ENCODE results near the gene RAB5B. TPM values are rescaled to one million over a fixed set of nuclear protein-coding genes. Genes with fewer than 3 reads are reported as not detected.
A peak's percentile ranks its signal among the peaks of the same experiment; 100 is the strongest.

The RAB5B gene, protein sequence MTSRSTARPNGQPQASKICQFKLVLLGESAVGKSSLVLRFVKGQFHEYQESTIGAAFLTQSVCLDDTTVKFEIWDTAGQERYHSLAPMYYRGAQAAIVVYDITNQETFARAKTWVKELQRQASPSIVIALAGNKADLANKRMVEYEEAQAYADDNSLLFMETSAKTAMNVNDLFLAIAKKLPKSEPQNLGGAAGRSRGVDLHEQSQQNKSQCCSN
- total RNA-seq, result 100 to 1,000 TPM; 112 to 178 TPM

GRCh38 chr12:55973599-55974307 lies at the start of gene RAB5B:
Gene RAB5B (plus strand): TSS chr12:55974078. CDS start chr12:55986961, 12,883 bp downstream.
- no peaks in the 10 kb centered on the region for H3K9me3 ChIP-seq
- no peaks in the 10 kb centered on the region for H3K36me3 ChIP-seq
- peak within 1 kb of the TSS; percentile 97 for H3K27ac ChIP-seq
- peak within 1 kb of the TSS; percentile 95 to 99 for H3K9ac ChIP-seq (ENCODE audit: low read depth in 2 of 2, low read length in 2 of 2)
- intact Hi-C loops (cut with DNase I), result no loop called here
- peak; percentile 21 for TF ChIP-seq CTCF (IDR thresholded peaks at IDR 0.05)
- H3K4me3 ChIP-seq, result peak within 1 kb of the TSS; percentile 99
- H3K27me3 ChIP-seq, result no peaks in the 10 kb centered on the region
- H3K4me1 ChIP-seq, result peaks cover 24% of the 10 kb centered on the region
- DNase-seq, result peak; percentile 99

- no peak for DNase-seq
- Histone ChIP-seq H3K36me3 (no peaks in the 10 kb centered on the region), H3K9ac (ENCODE audit: low read depth in 2 of 2, low read length in 2 of 2) (no peak overlapping the region), H3K27ac (no peak overlapping the region), H3K9me3 (no peaks in the 10 kb centered on the region), H3K4me3 (no peak overlapping the region), H3K27me3 (no peaks in the 10 kb centered on the region), H3K4me1 (peaks cover 20% of the 10 kb centered on the region)
- TF ChIP-seq CTCF (IDR thresholded peaks at IDR 0.05), result no peak
- intact Hi-C loops (cut with DNase I), result loop anchor here (5.0 kb wide), 1 partner anchor 93 kb away; no protein-coding TSS in a partner anchor
Observed at GRCh38 chr12:55925371-55925770, 48.5 kb upstream of the RAB5B start.

GRCh38 chr12:55925870-55926737 lies 47.8 kb upstream of the RAB5B start:
- DNase-seq, result no peak
- Histone ChIP-seq H3K9ac (ENCODE audit: low read depth in 2 of 2, low read length in 2 of 2) (peak overlapping the region; percentile 62 to 97), H3K27ac (peak overlapping the region; percentile 99), H3K36me3 (no peaks in the 10 kb centered on the region), H3K4me3 (peak overlapping the region; percentile 83), H3K4me1 (peaks cover 27% of the 10 kb centered on the region), H3K9me3 (no peaks in the 10 kb centered on the region), H3K27me3 (no peaks in the 10 kb centered on the region)
- intact Hi-C loops (cut with DNase I), result loop anchor here (5.0 kb wide), 1 partner anchor 94 kb away; no protein-coding TSS in a partner anchor
- no peak for TF ChIP-seq CTCF (IDR thresholded peaks at IDR 0.05)

DNA sequence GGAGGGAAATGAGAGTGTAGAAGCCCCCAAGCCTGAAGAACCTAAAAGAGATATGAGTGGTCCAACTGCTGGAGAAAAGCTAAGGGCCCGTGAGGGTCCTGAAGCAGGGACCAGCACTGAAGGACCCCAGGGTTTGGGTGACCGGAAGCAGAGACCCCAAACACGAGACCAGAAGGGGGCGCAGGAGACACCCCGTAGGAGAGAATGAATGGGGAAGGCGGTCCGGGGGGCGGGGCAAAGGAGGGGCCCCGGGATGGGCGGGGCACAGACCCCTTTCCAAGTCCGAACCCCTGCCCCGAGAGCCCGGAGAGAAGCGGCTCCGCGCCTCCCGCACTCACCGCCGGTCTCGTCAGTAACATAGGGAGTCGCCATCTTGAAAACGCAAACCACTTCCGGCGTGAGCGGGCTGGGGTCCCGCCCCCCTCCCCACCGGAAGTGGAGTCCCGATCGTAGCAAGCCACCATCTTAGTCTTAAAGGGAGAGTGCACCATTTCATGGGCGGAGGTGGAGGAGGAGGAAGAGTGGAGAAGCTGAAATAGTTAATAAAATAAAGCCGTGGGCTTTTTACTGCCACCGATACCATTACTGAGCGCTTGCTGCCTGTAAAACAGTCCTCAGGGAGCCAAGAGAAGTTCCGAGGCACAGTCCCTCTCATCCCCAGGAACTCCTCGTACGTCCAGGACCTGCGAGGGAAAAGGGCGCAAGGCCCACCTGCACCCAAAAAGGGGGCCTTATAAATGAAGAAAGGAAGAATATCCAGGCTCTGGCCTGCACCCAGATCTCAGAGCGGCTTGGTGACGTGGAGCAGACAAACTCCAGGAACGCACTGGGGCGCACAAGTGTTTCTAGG lies 46.9 kb upstream of the RAB5B start:
- H3K4me3 ChIP-seq, result peak overlapping the region; percentile 83
- TF ChIP-seq CTCF (IDR thresholded peaks at IDR 0.05), result peak; percentile 67
- no peaks in the 10 kb centered on the region for H3K36me3 ChIP-seq
- peak overlapping the region; percentile 86 to 97 for H3K9ac ChIP-seq (ENCODE audit: low read depth in 2 of 2, low read length in 2 of 2)
- no peaks in the 10 kb centered on the region for H3K27me3 ChIP-seq
- DNase-seq, result peak; percentile 96
- no peaks in the 10 kb centered on the region for H3K9me3 ChIP-seq
- H3K27ac ChIP-seq, result peak overlapping the region; percentile 99
- H3K4me1 ChIP-seq, result peaks cover 29% of the 10 kb centered on the region
- intact Hi-C loops (cut with DNase I), result loop anchor here (5.0 kb wide), 1 partner anchor 95 kb away; no protein-coding TSS in a partner anchor

Measured in colonic mucosa (tissue), 4 donors.